ENCODE measurements around the gene TBL1X.

Gene TBL1X

DNA sequence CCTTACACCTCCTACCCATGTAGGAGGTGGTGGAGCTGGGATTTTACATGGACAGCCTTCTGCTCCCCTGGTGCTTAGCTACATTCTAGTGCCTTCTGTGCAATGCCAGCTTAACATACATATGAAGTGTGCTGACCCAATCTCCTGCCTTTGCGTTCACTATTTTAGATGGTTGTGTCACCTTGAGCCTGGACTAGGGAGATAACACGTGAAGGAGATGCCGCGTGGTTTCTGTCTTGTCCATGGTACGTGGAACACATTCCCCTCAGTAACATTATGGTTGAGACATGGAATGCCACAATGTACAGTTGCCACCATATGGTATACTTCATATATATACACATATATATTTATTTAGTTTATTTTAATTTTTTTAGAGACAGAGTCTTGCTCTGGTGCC lies 54.0 kb downstream of the TBL1X start:
- TF ChIP-seq, protein P1, sequence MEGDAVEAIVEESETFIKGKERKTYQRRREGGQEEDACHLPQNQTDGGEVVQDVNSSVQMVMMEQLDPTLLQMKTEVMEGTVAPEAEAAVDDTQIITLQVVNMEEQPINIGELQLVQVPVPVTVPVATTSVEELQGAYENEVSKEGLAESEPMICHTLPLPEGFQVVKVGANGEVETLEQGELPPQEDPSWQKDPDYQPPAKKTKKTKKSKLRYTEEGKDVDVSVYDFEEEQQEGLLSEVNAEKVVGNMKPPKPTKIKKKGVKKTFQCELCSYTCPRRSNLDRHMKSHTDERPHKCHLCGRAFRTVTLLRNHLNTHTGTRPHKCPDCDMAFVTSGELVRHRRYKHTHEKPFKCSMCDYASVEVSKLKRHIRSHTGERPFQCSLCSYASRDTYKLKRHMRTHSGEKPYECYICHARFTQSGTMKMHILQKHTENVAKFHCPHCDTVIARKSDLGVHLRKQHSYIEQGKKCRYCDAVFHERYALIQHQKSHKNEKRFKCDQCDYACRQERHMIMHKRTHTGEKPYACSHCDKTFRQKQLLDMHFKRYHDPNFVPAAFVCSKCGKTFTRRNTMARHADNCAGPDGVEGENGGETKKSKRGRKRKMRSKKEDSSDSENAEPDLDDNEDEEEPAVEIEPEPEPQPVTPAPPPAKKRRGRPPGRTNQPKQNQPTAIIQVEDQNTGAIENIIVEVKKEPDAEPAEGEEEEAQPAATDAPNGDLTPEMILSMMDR (conservative IDR thresholded peaks at IDR 0.05) = no peak
- H3K27ac ChIP-seq = no peak overlapping the region

DNA sequence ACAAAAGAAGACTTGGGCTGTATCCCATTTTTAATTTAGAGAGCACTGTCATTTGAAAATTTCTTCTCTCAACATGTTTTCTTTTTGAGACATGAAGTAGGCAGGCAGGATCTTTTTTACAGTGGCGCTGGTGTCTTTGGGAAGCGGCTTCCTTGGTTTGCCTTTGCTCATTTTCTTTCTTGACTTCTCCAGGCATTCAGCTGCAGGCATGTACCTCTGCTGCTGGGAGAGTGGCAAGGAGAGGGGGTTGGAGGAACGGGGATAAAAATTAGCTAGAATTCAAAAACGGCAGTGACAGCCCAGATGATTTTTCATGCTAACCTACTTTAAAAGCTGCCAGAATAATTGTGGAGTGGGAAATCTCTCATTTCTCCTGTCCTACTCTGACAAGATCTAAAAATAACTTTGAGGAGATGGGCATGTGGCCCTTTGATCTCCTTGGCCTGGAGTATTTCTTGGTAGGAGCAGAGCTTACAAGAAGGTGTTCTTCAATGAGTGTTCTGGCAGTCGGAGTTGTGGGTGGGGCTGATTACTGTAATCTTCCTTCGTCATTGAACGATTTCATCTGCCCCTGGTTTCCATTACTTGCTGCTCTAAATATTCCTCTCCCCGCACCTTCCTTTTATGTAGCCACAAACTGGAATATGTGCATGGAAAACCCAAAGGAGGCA lies 54.8 kb downstream of the TBL1X start:
- TF ChIP-seq, protein P1 (conservative IDR thresholded peaks at IDR 0.05) = no peak
- H3K27ac ChIP-seq = no peak overlapping the region

DNA sequence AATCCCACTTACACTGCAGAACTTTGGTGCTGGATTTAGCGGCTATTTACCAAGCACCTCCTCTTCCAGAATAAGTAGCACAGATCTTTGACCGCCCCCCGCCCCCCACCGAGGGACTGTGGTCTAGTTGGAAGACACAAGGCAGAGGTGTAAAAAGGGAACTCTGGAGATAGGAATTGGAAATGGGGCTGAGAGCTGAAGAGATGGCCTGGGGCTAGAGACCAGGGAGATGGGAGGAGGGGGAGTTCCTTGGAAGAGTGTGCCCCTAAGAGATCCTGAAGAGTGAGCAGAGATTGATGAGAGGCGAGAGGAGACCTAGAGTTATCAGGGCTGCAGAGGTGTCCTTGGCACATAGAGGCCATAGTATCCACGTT lies 55.3 kb downstream of the TBL1X start:
- H3K27ac ChIP-seq = no peak overlapping the region
- TF ChIP-seq, protein P1 (conservative IDR thresholded peaks at IDR 0.05) = no peak

DNA sequence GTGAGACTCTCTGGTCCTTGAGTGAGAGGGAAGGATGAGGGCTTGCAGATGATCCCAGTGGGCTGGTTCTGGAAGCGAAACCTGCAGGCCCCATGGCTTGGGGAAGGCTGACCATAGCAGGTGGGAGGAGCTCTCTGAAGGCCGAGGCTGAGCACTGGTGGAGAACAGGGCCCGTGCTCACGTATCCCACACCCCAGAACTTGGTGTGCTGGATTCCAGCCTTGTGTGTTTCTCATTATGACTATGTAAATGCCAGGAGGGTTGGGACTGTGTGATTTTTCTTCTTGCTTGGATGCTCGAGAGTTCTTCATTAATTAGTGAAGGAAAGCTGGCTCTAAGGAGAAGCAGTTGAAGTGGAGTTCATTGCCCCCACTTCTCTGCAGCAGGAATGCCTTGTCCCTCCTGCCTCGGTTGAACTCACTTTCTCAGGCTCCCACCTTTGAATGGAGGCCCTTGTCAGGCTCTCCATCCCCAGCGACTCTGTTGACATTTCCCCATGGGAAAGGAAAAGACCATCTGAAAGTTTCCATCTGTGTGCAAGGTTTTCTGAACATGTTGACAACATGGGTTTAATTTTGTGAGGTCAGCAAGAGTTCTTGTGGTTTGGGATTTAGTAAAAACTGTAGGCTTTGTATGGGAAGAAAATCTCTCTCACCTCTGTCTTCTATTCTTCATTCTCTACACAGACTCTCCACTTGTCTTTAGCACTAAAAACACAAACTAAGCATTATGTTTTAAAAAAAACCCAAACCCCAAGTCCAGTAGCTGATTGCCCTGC lies 57.7 kb downstream of the TBL1X start:
- no peak overlapping the region for H3K27ac ChIP-seq
- TF ChIP-seq, protein P1 (conservative IDR thresholded peaks at IDR 0.05) = no peak

DNA sequence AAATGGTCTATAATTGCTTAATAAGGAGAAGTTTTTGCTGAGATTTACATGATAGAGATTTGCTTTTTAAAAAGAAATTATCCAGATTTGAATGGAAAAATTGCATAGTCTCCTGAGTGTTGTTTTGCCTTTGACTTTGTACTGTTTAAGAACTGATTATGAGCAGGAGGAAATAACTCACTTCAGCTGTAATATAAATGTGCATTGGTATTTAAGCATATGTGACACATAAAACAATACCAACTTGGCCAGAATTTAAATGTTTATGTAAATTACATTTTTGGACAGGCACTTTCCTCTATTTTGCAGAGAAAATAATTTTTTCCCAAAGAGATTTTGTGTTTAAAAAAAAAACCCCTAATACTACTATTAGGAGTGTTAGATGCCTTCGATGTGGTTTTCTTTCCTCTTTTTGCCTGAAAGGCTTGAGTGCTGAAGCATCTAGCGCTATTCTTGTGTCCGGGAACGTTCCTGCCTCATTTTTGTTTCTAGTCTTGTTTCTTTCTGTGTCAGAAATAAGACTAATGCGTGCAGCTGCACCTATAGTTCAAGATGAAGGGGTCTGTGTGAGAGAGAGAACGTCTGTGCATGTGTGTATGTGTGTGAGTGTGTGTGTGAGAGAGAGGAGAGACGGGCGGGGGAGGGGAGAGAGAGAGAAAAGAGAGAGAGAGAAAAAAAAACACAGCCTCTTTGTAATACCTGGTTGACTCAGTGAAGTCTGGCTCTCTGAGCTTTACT lies 60.8 kb downstream of the TBL1X start:
- TF ChIP-seq, protein P1 (conservative IDR thresholded peaks at IDR 0.05) = no peak
- no peak overlapping the region for H3K27ac ChIP-seq

DNA sequence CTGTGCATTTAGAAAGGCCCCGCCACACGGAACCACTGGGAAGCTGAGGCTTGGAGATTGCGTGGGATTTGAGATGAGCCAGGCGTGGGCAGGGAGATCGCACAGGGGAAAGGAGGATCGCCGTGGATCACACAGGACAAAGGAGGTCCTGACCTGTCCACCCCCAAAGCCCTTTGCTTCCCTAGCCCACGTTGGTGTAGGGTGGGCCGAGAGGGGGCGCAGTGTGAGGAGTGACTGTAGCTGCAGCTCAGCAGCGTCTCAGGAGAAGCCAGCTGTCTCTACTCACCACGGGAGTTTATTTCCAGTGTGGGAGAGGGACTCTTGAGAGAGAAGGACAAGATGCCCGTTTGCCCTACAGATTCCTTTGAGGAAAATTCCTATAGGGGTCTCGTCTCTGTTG lies 62.1 kb downstream of the TBL1X start:
- no peak overlapping the region for H3K27ac ChIP-seq
- TF ChIP-seq, protein P1 (conservative IDR thresholded peaks at IDR 0.05) = no peak

DNA sequence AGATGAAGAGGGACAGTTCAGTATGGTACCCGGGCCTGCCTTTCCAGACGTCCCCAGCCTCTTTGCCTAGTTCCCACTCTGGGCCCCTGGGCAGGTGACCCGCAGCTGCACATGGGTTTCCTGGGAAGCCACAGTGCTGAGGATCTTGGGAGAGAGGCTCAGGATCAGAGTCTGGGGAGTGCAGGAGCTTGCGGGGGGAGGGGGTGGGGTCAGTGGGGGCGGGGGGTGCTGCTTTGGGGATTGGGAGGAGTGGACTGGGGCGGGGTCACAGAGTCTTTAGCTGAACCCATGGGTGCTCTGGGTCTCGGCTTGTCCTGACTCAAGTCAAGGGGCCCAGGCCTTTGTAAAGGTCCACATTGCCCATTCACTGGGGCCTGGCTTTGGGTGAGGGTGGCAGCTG lies 63.6 kb downstream of the TBL1X start:
- H3K27ac ChIP-seq = no peak overlapping the region
- TF ChIP-seq, protein P1 (conservative IDR thresholded peaks at IDR 0.05) = no peak

Data from VCaP (cell line).